PFSK-1 (cell line): ENCODE measurements around the gene PHF20.

Source experiments
- FOXP2 ChIP-seq: optimal IDR thresholded peaks from 2 replicates; pipeline ENCODE3; 2011; ENCODE audit warnings: borderline replicate concordance, control low read depth, inconsistent platforms; ENCODE audit not compliant: insufficient read depth; ENCODE audit errors: extremely low read length, extremely low read depth
- POLR2AphosphoS5 ChIP-seq: IDR thresholded peaks from 2 replicates; pipeline ENCODE4 v1.6.1; 2012; ENCODE audit warnings: low read depth, mild to moderate bottlenecking, control low read depth, low read length, moderate library complexity
- SIN3A ChIP-seq: IDR thresholded peaks from 2 replicates; pipeline ENCODE4 v1.6.1; 2012; ENCODE audit warnings: mild to moderate bottlenecking, low read length, moderate library complexity, borderline replicate concordance; ENCODE audit not compliant: insufficient read depth
- TAF1 ChIP-seq: IDR thresholded peaks from 2 replicates; pipeline ENCODE4 v1.6.1; 2012; ENCODE audit warnings: low read length, control low read depth, borderline replicate concordance; ENCODE audit not compliant: insufficient read depth
- TF ChIP-seq, protein P1 (sequence below), 2 experiments: IDR thresholded peaks; 2 replicates each; pipeline versions ENCODE4 v1.6.1 to v1.8.0; 2011 to 2012; ENCODE audit warnings: low read depth in 2 of 2, low read length in 2 of 2, control low read depth in 1 of 2, inconsistent platforms in 1 of 2, mild to moderate bottlenecking in 1 of 2, moderate library complexity in 1 of 2; ENCODE audit not compliant: insufficient read depth in 1 of 2

DNA sequence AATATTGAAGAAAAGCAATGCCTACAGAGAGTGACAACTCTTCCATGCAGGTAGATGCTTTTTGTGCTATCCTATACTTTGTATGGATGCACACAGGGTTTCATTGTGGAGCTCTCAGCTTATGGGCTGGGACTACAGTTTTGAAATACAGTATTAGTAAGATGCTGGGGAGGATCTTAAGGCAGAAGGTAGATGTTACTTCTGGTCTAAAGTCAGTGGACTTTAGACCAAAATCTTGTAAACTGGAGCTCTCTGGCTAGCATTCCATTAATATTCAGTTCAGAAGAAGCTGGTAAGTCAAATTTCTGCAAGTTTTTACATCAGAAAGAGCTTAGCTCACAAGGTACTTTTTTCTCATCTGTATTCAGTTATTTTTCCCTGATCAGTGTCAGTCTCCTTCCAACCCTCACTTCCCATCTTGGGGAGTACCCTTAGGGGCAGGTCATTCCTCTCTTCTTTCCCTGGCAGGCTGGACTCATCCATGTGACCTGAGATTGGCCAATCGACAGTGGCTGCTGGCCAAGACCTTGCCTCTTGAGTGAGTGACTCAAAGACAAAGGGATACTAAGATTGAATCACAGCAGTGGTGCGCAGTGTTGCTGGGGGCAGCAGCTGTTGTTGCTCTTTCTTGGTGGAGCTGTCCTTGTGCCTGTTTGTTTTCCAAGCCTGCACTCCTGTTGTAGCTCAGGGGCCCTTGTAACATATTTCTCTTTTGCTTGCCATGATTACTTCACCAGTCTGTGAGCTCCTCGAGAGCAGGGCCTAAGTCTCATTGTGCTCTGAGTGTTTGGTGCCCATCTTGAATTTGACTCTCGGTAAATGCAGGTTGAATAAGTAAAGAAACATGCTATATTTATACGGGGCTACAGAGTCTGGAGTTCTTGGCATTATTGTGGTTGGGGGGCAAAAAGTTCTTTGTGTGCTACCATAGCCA is 2.8 kb upstream of the PHF20 start:
- TF ChIP-seq POLR2AphosphoS5 (peak; percentile 93), FOXP2 (peak; percentile 93), SIN3A (peak; percentile 76; the same call in 1 of the 2 replicates), TAF1 (peak; percentile 86; the same call in 1 of the 2 replicates)
- TF ChIP-seq, protein P1, sequence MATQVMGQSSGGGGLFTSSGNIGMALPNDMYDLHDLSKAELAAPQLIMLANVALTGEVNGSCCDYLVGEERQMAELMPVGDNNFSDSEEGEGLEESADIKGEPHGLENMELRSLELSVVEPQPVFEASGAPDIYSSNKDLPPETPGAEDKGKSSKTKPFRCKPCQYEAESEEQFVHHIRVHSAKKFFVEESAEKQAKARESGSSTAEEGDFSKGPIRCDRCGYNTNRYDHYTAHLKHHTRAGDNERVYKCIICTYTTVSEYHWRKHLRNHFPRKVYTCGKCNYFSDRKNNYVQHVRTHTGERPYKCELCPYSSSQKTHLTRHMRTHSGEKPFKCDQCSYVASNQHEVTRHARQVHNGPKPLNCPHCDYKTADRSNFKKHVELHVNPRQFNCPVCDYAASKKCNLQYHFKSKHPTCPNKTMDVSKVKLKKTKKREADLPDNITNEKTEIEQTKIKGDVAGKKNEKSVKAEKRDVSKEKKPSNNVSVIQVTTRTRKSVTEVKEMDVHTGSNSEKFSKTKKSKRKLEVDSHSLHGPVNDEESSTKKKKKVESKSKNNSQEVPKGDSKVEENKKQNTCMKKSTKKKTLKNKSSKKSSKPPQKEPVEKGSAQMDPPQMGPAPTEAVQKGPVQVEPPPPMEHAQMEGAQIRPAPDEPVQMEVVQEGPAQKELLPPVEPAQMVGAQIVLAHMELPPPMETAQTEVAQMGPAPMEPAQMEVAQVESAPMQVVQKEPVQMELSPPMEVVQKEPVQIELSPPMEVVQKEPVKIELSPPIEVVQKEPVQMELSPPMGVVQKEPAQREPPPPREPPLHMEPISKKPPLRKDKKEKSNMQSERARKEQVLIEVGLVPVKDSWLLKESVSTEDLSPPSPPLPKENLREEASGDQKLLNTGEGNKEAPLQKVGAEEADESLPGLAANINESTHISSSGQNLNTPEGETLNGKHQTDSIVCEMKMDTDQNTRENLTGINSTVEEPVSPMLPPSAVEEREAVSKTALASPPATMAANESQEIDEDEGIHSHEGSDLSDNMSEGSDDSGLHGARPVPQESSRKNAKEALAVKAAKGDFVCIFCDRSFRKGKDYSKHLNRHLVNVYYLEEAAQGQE (IDR thresholded peaks at IDR 0.05; ENCODE audit: insufficient read depth in 1 of 2, low read depth in 2 of 2, low read length in 2 of 2), result peak in 1 of 2 experiments; percentile 68; a peak in 2 of 4 replicates
